Measurements from ENCODE around the gene NUP62.

The NUP62 gene

GRCh38 chr19:49907745-49908446 lies 21.4 kb downstream of the NUP62 start:
- Mint-ChIP-seq H3K27me3 (no peaks in the 10 kb centered on the region), H3K9me3 (no peaks in the 10 kb centered on the region), H3K4me1 (peaks cover 87% of the 10 kb centered on the region), H3K27ac (peak overlapping the region; percentile 91), H3K36me3 (peaks cover 54% of the 10 kb centered on the region), H3K4me3 (peak overlapping the region; percentile 50)
- peak; percentile 53 for ATAC-seq

GRCh38 chr19:49906879-49907564 lies 22.3 kb downstream of the NUP62 start:
- H3K9me3 Mint-ChIP-seq, result no peaks in the 10 kb centered on the region
- H3K4me1 Mint-ChIP-seq, result peaks cover 80% of the 10 kb centered on the region
- H3K36me3 Mint-ChIP-seq, result peaks cover 48% of the 10 kb centered on the region
- H3K4me3 Mint-ChIP-seq, result peak overlapping the region; percentile 50
- H3K27ac Mint-ChIP-seq, result peak overlapping the region; percentile 91
- no peaks in the 10 kb centered on the region for H3K27me3 Mint-ChIP-seq
- ATAC-seq, result peak; percentile 39

- H3K27ac Mint-ChIP-seq, result no peak overlapping the region
- ATAC-seq, result no peak
- peak overlapping the region; percentile 18 for H3K4me3 Mint-ChIP-seq
- H3K4me1 Mint-ChIP-seq, result peaks cover 65% of the 10 kb centered on the region
- no peaks in the 10 kb centered on the region for H3K9me3 Mint-ChIP-seq
- H3K27me3 Mint-ChIP-seq, result no peaks in the 10 kb centered on the region
- H3K36me3 Mint-ChIP-seq, result peaks cover 40% of the 10 kb centered on the region
These were observed 25.2 kb downstream of the NUP62 start for GRCh38 chr19:49904136-49904535.

- Mint-ChIP-seq H3K36me3 (peaks cover 49% of the 10 kb centered on the region), H3K4me1 (peaks cover 71% of the 10 kb centered on the region), H3K27me3 (no peaks in the 10 kb centered on the region), H3K9me3 (no peaks in the 10 kb centered on the region), H3K4me3 (peak within 1 kb of the TSS; percentile 91), H3K27ac (peak within 1 kb of the TSS; percentile 92)
- ATAC-seq, result peak; percentile 83
These were observed 32.3 kb downstream of the NUP62 start, which contains the start of gene IL4I1 for GRCh38 chr19:49896863-49897621. IL4I1 (minus strand) TSS chr19:49896887; CDS start chr19:49896160, 727 bp downstream.

GRCh38 chr19:49895566-49896297 lies 33.6 kb downstream of the NUP62 start:
- ATAC-seq, result peak; percentile 18
- H3K27ac Mint-ChIP-seq, result peak overlapping the region; percentile 92
- H3K4me3 Mint-ChIP-seq, result peak overlapping the region; percentile 91
- H3K27me3 Mint-ChIP-seq, result no peaks in the 10 kb centered on the region
- H3K9me3 Mint-ChIP-seq, result no peaks in the 10 kb centered on the region
- peaks cover 78% of the 10 kb centered on the region for H3K4me1 Mint-ChIP-seq
- H3K36me3 Mint-ChIP-seq, result peaks cover 62% of the 10 kb centered on the region

GRCh38 chr19:49894879-49895565 lies 34.3 kb downstream of the NUP62 start:
- H3K27ac Mint-ChIP-seq, result peak overlapping the region; percentile 92
- ATAC-seq, result peak; percentile 55
- H3K4me1 Mint-ChIP-seq, result peaks cover 74% of the 10 kb centered on the region
- H3K36me3 Mint-ChIP-seq, result peaks cover 63% of the 10 kb centered on the region
- no peaks in the 10 kb centered on the region for H3K9me3 Mint-ChIP-seq
- H3K27me3 Mint-ChIP-seq, result no peaks in the 10 kb centered on the region
- peak overlapping the region; percentile 91 for H3K4me3 Mint-ChIP-seq

GRCh38 chr19:49894011-49894664 lies 35.2 kb downstream of the NUP62 start:
- H3K27ac Mint-ChIP-seq, result peak overlapping the region; percentile 92
- peaks cover 69% of the 10 kb centered on the region for H3K36me3 Mint-ChIP-seq
- ATAC-seq, result no peak
- H3K4me1 Mint-ChIP-seq, result peaks cover 81% of the 10 kb centered on the region
- H3K9me3 Mint-ChIP-seq, result no peaks in the 10 kb centered on the region
- no peaks in the 10 kb centered on the region for H3K27me3 Mint-ChIP-seq
- peak overlapping the region; percentile 91 for H3K4me3 Mint-ChIP-seq

- H3K27me3 Mint-ChIP-seq, result no peaks in the 10 kb centered on the region
These were observed 36.6 kb downstream of the NUP62 start for GRCh38 chr19:49892716-49893115.

GRCh38 chr19:49891393-49891792 lies 37.9 kb downstream of the NUP62 start:
- H3K27ac Mint-ChIP-seq, result peak overlapping the region; percentile 92
- no peaks in the 10 kb centered on the region for H3K9me3 Mint-ChIP-seq
- no peak for ATAC-seq
- peaks cover 73% of the 10 kb centered on the region for H3K36me3 Mint-ChIP-seq
- H3K27me3 Mint-ChIP-seq, result no peaks in the 10 kb centered on the region
- H3K4me1 Mint-ChIP-seq, result peaks cover 82% of the 10 kb centered on the region
- peak overlapping the region; percentile 91 for H3K4me3 Mint-ChIP-seq

More at GRCh38 chr19:49892716-49893115, 36.6 kb downstream of the NUP62 start:
- Mint-ChIP-seq H3K4me3 (peak overlapping the region; percentile 91), H3K27ac (peak overlapping the region; percentile 92), H3K4me1 (peaks cover 90% of the 10 kb centered on the region), H3K36me3 (peaks cover 78% of the 10 kb centered on the region), H3K9me3 (no peaks in the 10 kb centered on the region)
- ATAC-seq, result no peak

- peak overlapping the region; percentile 91 for H3K4me3 Mint-ChIP-seq
- H3K27ac Mint-ChIP-seq, result peak overlapping the region; percentile 92
- no peaks in the 10 kb centered on the region for H3K27me3 Mint-ChIP-seq
- peaks cover 74% of the 10 kb centered on the region for H3K4me1 Mint-ChIP-seq
- peak; percentile 61 for ATAC-seq
- peaks cover 66% of the 10 kb centered on the region for H3K36me3 Mint-ChIP-seq
- H3K9me3 Mint-ChIP-seq, result no peaks in the 10 kb centered on the region
These were observed 38.7 kb downstream of the NUP62 start for GRCh38 chr19:49890349-49891311.

GRCh38 chr19:49889687-49890348 lies 39.5 kb downstream of the NUP62 start:
- H3K4me1 Mint-ChIP-seq, result peaks cover 67% of the 10 kb centered on the region
- peak overlapping the region; percentile 68 for H3K4me3 Mint-ChIP-seq
- no peaks in the 10 kb centered on the region for H3K9me3 Mint-ChIP-seq
- peak; percentile 19 for ATAC-seq
- peak overlapping the region; percentile 26 for H3K27ac Mint-ChIP-seq
- H3K27me3 Mint-ChIP-seq, result no peaks in the 10 kb centered on the region
- peaks cover 66% of the 10 kb centered on the region for H3K36me3 Mint-ChIP-seq

GRCh38 chr19:49889038-49889686 lies 40.1 kb downstream of the NUP62 start:
- H3K9me3 Mint-ChIP-seq, result no peaks in the 10 kb centered on the region
- peaks cover 60% of the 10 kb centered on the region for H3K4me1 Mint-ChIP-seq
- H3K4me3 Mint-ChIP-seq, result peak overlapping the region; percentile 47
- no peak for ATAC-seq
- H3K27ac Mint-ChIP-seq, result peak overlapping the region; percentile 26
- no peaks in the 10 kb centered on the region for H3K27me3 Mint-ChIP-seq
- H3K36me3 Mint-ChIP-seq, result peaks cover 66% of the 10 kb centered on the region

All from stimulated activated memory B cell treated with anti-CD40 and anti-IgM and Interleukin-4, amounts not matched to agents 10 μg/mL and 1 μg/mL and 100 μg/mL, for 72 hours (primary cell).